ENCODE data around the gene ANTXR2. TPM values are rescaled to one million over a fixed set of nuclear protein-coding genes. Genes with fewer than 3 reads are reported as not detected.

Gene ANTXR2
- total RNA-seq, 2 donors from 2014 or later, result 58.0 to 58.9 TPM

GRCh38 chr4:80071604-80072227 lies 1.3 kb downstream of the ANTXR2 start:
- peak overlapping the region; percentile 99 for H3K27ac Mint-ChIP-seq
- H3K9me3 ChIP-seq (ENCODE audit: control insufficient read depth, low read length, poor library complexity, severe bottlenecking), result no peaks in the 10 kb centered on the region
- H3K4me1 Mint-ChIP-seq, result peaks cover 52% of the 10 kb centered on the region
- H3K27me3 Mint-ChIP-seq, result no peaks in the 10 kb centered on the region
- ATAC-seq (peak; percentile 19), DNase-seq (no peak)
- peaks cover 14% of the 10 kb centered on the region for H3K36me3 Mint-ChIP-seq (ENCODE audit: low read depth)
- peak overlapping the region; percentile 97 for H3K4me3 Mint-ChIP-seq

- H3K27me3 Mint-ChIP-seq, result no peaks in the 10 kb centered on the region
- ATAC-seq, result no peak
- peaks cover 16% of the 10 kb centered on the region for H3K36me3 Mint-ChIP-seq (ENCODE audit: low read depth)
- no peaks in the 10 kb centered on the region for H3K9me3 ChIP-seq (ENCODE audit: control insufficient read depth, low read length, poor library complexity, severe bottlenecking)
- peaks cover 54% of the 10 kb centered on the region for H3K4me1 Mint-ChIP-seq
- DNase-seq, result no peak
- H3K27ac Mint-ChIP-seq, result peak overlapping the region; percentile 99
- H3K4me3 Mint-ChIP-seq, result peak overlapping the region; percentile 97
Observed at GRCh38 chr4:80070880-80071603, 2.0 kb downstream of the ANTXR2 start.

DNA sequence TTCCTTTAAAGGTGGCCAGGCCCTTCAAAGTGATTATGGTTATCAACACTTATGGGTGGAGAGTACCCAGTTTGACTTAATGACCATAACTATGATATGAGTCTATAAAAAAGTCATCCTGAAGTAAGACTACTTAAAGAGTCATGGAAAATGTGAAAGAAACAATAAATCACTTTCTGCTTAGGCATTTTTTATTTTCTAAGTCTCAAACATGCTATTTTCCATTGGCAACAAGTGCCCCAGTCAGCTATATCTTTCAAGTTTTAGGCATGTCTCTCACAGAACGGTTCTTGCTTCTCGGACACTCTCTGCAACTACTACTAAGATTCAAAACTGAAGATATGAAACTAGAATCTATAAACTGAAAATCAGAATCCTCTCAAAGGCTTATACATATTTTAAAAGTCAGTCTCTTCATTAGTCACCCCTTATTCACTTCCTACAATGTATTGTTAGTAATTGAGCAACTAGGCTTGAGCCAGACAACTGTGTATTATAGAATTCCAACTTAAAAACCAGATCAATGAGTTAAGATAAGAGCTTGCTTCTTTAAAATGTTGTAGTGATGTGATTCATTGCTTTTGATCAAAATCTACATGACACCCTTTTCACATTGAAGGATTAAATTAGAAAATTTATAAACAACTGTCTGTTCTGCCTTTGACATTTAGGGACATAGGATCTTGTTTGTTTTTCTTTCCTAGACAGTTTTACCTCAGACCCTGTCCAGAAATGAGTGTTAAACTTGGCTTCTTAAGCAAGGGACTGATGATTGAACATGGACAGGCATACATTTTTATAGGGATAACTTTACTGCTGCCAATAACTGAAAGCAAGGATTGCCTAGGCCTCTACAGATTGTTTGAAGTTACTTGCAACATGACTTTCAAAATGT lies 2.9 kb downstream of the ANTXR2 start:
- Mint-ChIP-seq H3K4me1 (peaks cover 51% of the 10 kb centered on the region), H3K36me3 (ENCODE audit: low read depth) (peaks cover 16% of the 10 kb centered on the region), H3K27ac (peak overlapping the region; percentile 99)

DNA sequence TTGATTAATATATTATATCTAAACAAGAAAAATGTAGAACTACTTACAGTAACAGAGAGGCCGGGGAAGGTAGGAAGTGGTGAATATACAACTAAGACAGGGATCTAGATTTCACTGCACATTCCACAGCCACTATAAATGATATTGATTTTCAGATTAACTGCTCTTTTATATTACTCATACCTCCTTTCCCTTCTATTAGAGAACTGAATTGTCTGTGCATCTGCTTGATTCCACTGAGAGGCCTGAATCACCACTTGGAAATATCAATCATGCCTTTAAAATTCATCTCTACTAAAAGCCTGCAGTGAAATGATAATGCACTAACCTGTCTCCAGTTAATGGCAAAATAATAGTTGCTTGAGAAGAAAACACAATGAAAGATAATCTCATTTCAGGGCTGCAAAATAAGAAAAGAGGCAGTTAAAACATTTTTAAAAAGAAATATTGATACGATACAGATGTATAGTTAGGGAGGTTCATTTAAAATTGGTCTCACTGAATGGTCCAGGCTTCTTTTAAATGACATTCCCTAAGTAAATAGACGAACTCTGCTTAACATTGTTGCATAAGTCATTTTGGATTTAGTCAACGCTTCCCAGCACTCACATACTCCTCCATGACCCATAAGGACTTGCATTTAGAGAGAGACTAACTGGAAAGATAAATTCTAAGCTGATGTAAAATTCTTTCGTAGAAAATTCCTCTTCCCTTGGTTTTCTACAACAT lies 3.8 kb downstream of the ANTXR2 start:
- H3K36me3 Mint-ChIP-seq (ENCODE audit: low read depth), result peaks cover 16% of the 10 kb centered on the region

More for the DNA sequence above, 2.9 kb downstream of the ANTXR2 start:
- Mint-ChIP-seq H3K27me3 (no peaks in the 10 kb centered on the region), H3K4me3 (peak overlapping the region; percentile 68)
- DNase-seq (no peak), ATAC-seq (no peak)
- no peaks in the 10 kb centered on the region for H3K9me3 ChIP-seq (ENCODE audit: control insufficient read depth, low read length, poor library complexity, severe bottlenecking)

DNA sequence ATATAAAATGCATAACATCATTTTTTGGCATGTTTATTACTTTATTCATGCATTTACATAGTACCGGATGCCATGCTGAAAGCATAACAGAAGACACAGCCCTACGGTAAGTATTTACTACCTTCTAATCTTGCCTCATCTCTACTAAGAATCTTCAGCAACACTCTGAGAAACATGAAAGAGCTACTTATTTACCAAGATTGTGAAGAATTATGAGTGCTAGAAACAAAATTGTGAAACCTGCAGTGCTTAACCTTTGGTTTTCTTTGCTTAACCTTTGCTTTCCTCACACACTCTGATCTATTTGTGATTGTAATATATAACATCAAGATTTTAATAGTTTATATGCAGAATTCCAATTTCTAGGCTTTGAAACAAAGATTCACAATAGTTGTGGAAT lies 7.4 kb downstream of the ANTXR2 start:
- DNase-seq (no peak), ATAC-seq (peak; percentile 37)
- H3K27me3 Mint-ChIP-seq, result no peaks in the 10 kb centered on the region
- peak overlapping the region; percentile 87 for H3K27ac Mint-ChIP-seq
- peaks cover 36% of the 10 kb centered on the region for H3K4me1 Mint-ChIP-seq
- H3K36me3 Mint-ChIP-seq (ENCODE audit: low read depth), result peaks cover 7% of the 10 kb centered on the region
- H3K4me3 Mint-ChIP-seq, result peak overlapping the region; percentile 45
- H3K9me3 ChIP-seq (ENCODE audit: control insufficient read depth, low read length, poor library complexity, severe bottlenecking), result no peaks in the 10 kb centered on the region

More for the DNA sequence above, 3.8 kb downstream of the ANTXR2 start:
- Mint-ChIP-seq H3K4me3 (peak overlapping the region; percentile 68), H3K27me3 (no peaks in the 10 kb centered on the region), H3K4me1 (peaks cover 49% of the 10 kb centered on the region), H3K27ac (peak overlapping the region; percentile 99)
- no peak for ATAC-seq
- no peak for DNase-seq
- no peaks in the 10 kb centered on the region for H3K9me3 ChIP-seq (ENCODE audit: control insufficient read depth, low read length, poor library complexity, severe bottlenecking)

- ATAC-seq, result no peak
- Mint-ChIP-seq H3K36me3 (ENCODE audit: low read depth) (peaks cover 5% of the 10 kb centered on the region), H3K4me1 (peaks cover 36% of the 10 kb centered on the region), H3K27me3 (no peaks in the 10 kb centered on the region), H3K27ac (peak overlapping the region; percentile 93), H3K4me3 (no peak overlapping the region)
- no peaks in the 10 kb centered on the region for H3K9me3 ChIP-seq (ENCODE audit: control insufficient read depth, low read length, poor library complexity, severe bottlenecking)
- DNase-seq, result no peak
Observed at GRCh38 chr4:80062527-80062926, 10.5 kb downstream of the ANTXR2 start.

GRCh38 chr4:80060804-80061203 lies 12.2 kb downstream of the ANTXR2 start:
- Mint-ChIP-seq H3K4me3 (no peak overlapping the region), H3K27me3 (no peaks in the 10 kb centered on the region), H3K36me3 (ENCODE audit: low read depth) (no peaks in the 10 kb centered on the region), H3K4me1 (peaks cover 32% of the 10 kb centered on the region), H3K27ac (peak overlapping the region; percentile 100)
- H3K9me3 ChIP-seq (ENCODE audit: control insufficient read depth, low read length, poor library complexity, severe bottlenecking), result no peaks in the 10 kb centered on the region
- ATAC-seq (no peak), DNase-seq (no peak)

- no peaks in the 10 kb centered on the region for H3K9me3 ChIP-seq (ENCODE audit: control insufficient read depth, low read length, poor library complexity, severe bottlenecking)
- peaks cover 28% of the 10 kb centered on the region for H3K4me1 Mint-ChIP-seq
- H3K27me3 Mint-ChIP-seq, result no peaks in the 10 kb centered on the region
- ATAC-seq (peak; percentile 95), DNase-seq (peak in 1 of 3 donors; percentile 26)
- H3K36me3 Mint-ChIP-seq (ENCODE audit: low read depth), result peaks cover 3% of the 10 kb centered on the region
- peak overlapping the region; percentile 73 for H3K4me3 Mint-ChIP-seq
- peak overlapping the region; percentile 100 for H3K27ac Mint-ChIP-seq
Observed at GRCh38 chr4:80058740-80059139, 14.3 kb downstream of the ANTXR2 start.

GRCh38 chr4:80054375-80054774 lies 18.7 kb downstream of the ANTXR2 start:
- H3K9me3 ChIP-seq (ENCODE audit: control insufficient read depth, low read length, poor library complexity, severe bottlenecking), result no peaks in the 10 kb centered on the region
- H3K27me3 Mint-ChIP-seq, result no peaks in the 10 kb centered on the region
- peak overlapping the region; percentile 86 for H3K27ac Mint-ChIP-seq
- ATAC-seq (no peak), DNase-seq (no peak)
- peaks cover 21% of the 10 kb centered on the region for H3K4me1 Mint-ChIP-seq
- H3K36me3 Mint-ChIP-seq (ENCODE audit: low read depth), result peaks cover 12% of the 10 kb centered on the region
- H3K4me3 Mint-ChIP-seq, result no peak overlapping the region

DNA sequence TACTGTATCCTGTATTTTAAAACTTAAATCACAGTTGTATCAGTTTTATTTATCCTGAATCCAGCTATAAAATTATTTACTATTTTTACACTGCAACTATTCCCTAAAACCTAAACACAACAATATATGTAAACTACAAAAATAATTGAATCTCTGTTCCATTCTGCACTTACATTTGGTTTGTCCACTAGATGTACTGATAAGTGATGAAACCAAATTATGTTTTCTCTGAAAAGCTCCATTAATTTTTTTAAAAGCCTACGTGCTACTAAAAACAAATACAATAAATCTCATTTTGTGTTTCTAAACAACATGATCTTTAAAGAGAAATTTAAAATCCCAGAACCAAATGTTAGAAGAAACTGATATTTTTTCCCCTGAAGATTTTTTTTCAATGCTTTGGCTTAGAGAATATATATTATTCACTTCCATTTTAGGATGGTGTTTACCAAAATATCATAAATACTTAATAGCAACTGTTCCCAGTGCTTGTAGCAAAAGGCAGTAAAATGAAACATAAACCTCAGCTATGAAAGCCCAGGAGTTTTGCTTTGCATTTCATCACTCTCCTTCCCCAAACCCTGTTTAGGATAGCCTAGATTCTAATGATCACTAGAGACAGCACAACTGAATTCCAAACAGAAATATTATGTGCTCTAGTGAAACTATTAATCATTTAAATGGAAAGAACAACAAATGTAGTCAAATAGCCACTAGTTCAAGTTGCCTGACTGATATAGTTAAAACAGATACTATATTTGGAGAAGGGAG lies 19.7 kb downstream of the ANTXR2 start:
- Mint-ChIP-seq H3K27ac (peak overlapping the region; percentile 86), H3K4me1 (peaks cover 18% of the 10 kb centered on the region), H3K4me3 (no peak overlapping the region), H3K36me3 (ENCODE audit: low read depth) (peaks cover 12% of the 10 kb centered on the region), H3K27me3 (no peaks in the 10 kb centered on the region)
- H3K9me3 ChIP-seq (ENCODE audit: control insufficient read depth, low read length, poor library complexity, severe bottlenecking), result no peaks in the 10 kb centered on the region
- no peak for DNase-seq
- ATAC-seq, result no peak

GRCh38 chr4:80049813-80050534 lies 23.1 kb downstream of the ANTXR2 start:
- no peak for ATAC-seq
- Mint-ChIP-seq H3K27me3 (no peaks in the 10 kb centered on the region), H3K36me3 (ENCODE audit: low read depth) (peaks cover 10% of the 10 kb centered on the region), H3K27ac (peak overlapping the region; percentile 67), H3K4me3 (no peak overlapping the region), H3K4me1 (peaks cover 12% of the 10 kb centered on the region)
- no peak for DNase-seq
- H3K9me3 ChIP-seq (ENCODE audit: control insufficient read depth, low read length, poor library complexity, severe bottlenecking), result no peaks in the 10 kb centered on the region
